GM20000 (cell line): Measurements from ENCODE around the gene ADRB1.

Source experiments
- DNase-seq: peaks from one replicate; pipeline ENCODE4 v3.0.0; 2012; ENCODE audit warnings: low spot score
- CTCF ChIP-seq: IDR thresholded peaks from 2 replicates; pipeline ENCODE4 v1.5.1; 2012; ENCODE audit warnings: mild to moderate bottlenecking, control low read depth; ENCODE audit errors: extremely low read depth, missing control alignments

The ADRB1 gene

GRCh38 chr10:114087655-114088054 is 44.0 kb downstream of the ADRB1 start:
- DNase-seq = no peak
- no peak for TF ChIP-seq CTCF

- TF ChIP-seq CTCF = no peak
- peak; percentile 56 for DNase-seq
These were observed 51.1 kb downstream of the ADRB1 start for GRCh38 chr10:114094795-114095194.

- peak; percentile 60 for DNase-seq
- no peak for TF ChIP-seq CTCF
These were observed 52.1 kb downstream of the ADRB1 start for GRCh38 chr10:114095559-114096337.
